ENCODE results near the gene OR52A1.
A peak's percentile ranks its signal among the peaks of the same experiment; 100 is the strongest.

OR52A1 gene

DNA sequence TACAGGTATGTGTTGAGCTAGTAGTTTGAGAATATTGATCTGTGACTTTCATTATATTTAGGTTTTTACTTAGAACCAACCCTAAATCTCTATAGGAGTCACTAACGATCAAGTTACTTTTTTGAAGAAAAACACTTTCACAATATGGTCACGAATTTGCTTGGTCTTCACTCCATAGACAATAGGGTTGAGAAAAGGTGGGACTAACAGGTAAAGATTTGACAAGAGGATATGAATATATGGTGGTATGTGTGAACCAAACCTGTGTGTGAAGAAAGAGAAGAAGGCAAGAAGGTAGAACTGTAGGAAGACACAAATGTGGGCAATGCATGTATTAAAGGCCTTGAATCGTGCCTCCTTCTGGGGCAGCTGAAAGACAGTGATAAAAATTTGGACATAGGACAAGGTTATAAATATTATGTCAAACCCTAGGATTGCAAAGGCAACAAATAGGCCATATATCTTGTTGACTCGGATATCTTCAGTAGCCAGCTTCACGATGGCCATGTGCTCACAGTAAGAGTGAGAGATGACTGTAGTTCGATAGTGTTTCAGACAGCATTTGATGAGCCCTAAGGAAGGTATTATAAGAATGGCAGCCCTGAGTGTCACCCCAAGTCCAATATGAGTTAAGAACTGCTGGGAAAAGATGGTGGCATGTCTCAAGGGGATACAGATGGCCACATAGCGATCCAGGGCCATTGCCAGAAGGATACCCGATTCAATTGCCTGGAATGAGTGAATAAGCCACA is 22.8 kb downstream of the OR52A1 start:
- DNase-seq (ENCODE audit: low read depth in 2 of 2): no peak

GRCh38 chr11:5129457-5129877 is 25.1 kb downstream of the OR52A1 start:
- no peak for DNase-seq (ENCODE audit: low read depth in 2 of 2)

DNA sequence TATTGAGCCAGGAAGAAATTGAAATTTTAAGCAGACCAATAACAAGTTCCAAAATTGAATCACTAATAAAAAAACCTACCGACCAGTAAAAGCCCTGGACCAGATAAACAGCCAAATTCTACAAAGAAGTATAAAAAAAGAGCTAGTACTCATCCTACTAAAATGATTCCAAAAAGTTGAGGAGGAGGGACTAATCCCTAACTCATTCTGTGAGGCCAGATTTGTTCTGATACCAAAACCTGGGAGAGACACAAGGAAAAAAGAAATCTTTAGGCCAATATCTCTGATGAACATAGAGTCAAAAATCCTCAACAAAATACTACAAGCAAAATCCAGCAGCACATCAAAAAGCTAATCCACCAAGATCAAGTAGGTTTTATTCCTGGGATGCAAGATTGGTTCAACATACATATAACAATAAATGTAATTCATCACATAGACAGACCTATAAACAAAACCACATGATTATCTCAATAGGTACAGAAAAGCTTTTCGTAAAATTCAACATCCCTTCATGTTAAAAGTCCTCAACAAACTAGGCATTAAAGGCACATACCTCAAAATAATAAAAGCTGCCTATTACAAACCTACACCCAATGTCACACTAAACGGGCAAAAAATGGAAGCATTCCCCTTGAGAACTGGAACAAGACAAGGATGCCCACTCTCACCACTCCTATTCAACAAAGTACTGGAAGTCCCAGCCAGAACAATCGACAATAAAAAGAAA is 29.5 kb downstream of the OR52A1 start:
- no peak for DNase-seq (ENCODE audit: low read depth in 2 of 2)

DNA sequence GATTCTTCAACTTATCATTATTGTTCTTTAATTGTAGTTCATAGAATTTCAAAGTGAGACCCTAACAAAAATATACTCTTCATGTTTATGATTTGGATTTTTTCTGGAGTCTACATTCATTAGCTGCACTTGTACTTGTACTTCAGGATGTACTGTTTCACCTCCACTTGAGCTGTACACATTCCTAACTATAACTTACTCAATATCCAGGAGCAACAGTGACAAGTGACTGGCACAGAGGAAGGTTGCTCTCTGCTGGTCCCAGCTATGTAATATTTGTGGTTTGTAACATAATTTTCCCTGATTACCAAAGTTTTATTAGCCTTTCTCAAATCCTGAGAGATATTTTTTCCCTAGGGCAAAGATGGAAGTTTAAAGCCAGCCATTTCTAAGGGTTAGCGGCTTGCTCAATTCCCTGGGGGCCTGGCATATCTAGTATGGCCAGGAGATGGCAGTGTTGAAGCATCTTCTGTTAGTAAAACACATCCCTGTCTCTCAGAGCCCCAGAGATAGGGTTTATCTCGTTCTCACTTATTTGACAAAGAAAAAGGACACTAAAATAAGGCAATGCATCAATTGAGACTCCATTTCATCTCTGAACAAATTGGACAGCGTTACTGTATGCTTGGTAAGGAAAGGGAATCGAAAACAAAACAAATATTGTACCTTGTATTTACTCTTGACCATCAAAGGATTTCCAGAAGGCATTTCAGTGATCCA is 30.6 kb downstream of the OR52A1 start:
- peak; percentile 3 to 38 for DNase-seq (ENCODE audit: low read depth in 2 of 2)

DNA sequence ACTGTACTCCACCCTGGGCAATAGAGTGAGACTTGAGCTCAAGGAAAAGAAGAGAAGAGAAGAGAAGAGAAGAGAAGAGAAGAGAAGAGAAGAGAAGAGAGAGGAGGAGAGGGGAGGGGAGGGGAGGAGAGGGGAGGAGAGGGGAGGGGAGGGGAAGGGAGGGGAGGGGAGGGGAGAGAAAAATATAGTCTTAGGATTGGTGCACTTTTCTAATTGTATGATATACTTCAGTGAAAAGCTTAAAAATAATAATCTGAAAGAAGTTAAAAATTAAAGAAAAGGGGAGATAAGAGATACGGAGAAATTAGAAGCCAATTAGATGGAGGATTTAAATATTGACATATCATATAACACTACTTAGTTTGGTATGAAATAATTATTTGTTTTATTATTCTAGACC is 35.7 kb downstream of the OR52A1 start:
- no peak for DNase-seq (ENCODE audit: low read depth in 2 of 2)

DNA sequence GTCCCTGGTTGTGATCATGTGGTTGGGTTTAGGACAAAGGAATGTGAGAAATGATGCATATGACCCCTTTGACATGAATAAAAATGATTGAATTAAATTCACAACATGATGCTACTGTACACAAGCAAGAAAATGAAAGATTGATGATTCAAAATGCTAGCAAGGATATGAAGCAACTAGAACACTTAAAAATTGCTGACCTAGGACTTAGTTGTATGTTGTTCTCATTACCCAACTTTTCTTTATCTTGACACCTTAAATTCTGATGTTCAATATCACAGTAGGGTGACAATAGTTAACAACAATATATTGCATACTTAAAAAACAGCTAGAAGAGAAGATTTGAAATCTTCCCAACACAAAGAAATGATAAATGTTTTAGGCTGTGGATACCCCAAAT is 37.0 kb downstream of the OR52A1 start:
- DNase-seq (ENCODE audit: low read depth in 2 of 2): no peak

DNA sequence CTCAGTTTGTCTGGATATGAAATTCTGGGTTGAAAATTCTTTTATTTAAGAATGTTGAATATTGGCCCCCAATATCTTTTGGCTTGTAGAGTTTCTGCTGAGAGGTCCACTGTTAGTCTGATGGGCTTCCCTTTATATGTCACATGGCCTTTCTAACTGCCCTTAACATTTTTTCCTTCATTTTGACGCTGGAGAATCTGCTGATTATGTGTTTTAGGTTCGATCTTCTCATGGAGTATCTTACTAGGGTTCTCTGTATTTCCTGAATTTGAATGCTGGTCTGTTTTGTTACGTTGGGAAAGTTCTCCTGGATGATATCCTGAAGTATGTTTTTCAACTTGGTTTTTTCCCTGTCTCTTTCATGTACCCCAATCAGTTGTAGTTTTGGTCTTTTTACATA is 39.2 kb downstream of the OR52A1 start:
- DNase-seq (ENCODE audit: low read depth in 2 of 2): no peak

GRCh38 chr11:5107285-5107684 is 47.3 kb downstream of the OR52A1 start:
- DNase-seq (ENCODE audit: low read depth in 2 of 2): no peak

- DNase-seq (ENCODE audit: low read depth in 2 of 2): no peak
These were observed 51.5 kb downstream of the OR52A1 start for GRCh38 chr11:5103066-5103465.

GRCh38 chr11:5102246-5102645 is 52.3 kb downstream of the OR52A1 start:
- no peak for DNase-seq (ENCODE audit: low read depth in 2 of 2)

DNA sequence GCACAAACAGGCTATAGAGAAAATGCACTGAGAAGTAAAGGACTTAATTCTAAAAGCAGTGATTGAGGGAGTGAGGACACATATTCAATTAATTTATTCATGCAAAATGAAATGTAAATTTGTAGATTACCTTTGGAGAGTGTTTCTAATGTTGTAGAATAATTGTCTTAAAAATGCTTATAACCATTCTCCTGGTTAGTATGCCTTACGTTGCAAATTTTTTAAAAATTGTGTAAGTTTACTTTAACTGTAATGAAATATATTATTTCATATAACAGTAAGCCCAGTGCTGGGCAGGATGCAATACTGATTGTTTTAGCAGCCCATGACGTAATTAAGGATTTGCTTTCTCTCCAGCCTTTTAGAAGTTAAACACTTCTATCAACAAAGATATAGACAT is 58.5 kb downstream of the OR52A1 start:
- no peak for DNase-seq (ENCODE audit: low read depth in 2 of 2)

Data from stimulated activated CD8-positive, alpha-beta memory T cell treated with anti-CD3 and anti-CD28 coated beads, Interleukin-2, amount 100 ng/mL, for 48 hours (primary cell).